Neural cell (in vitro differentiated cells): Measurements from ENCODE around the gene ARFGEF3. TPM values are rescaled to one million over a fixed set of nuclear protein-coding genes. Genes with fewer than 3 reads are reported as not detected.

Experiments used
- H2AFZ ChIP-seq: fragments of 200-600, 300-800 bp; sonication (generic), shearing (Covaris generic); 2 replicates; pipeline ENCODE4 v1.6.0; 2014; ENCODE audit warnings: low read depth, mild to moderate bottlenecking, antibody characterized with exemption, low read length, moderate library complexity
- H3F3A ChIP-seq: fragments of 200-600 bp; shearing (Covaris generic); 2 replicates; pipeline ENCODE4 v1.6.1; 2016; ENCODE audit warnings: mild to moderate bottlenecking, moderate library complexity, mixed read lengths, antibody characterized with exemption, low read length; ENCODE audit not compliant: insufficient read depth, poor library complexity, severe bottlenecking
- H3K27ac ChIP-seq: fragments of 200-600, 300-800 bp; sonication (generic), shearing (Covaris generic); 2 replicates; pipeline ENCODE4 v1.5.1; 2014; ENCODE audit warnings: mild to moderate bottlenecking, low read length, moderate library complexity
- H3K27me3 ChIP-seq: fragments of 300-800, 200-600 bp; sonication (generic), shearing (Covaris generic); 2 replicates; pipeline ENCODE4 v1.6.0; 2014; ENCODE audit warnings: mild to moderate bottlenecking, low read depth, low read length, moderate library complexity; ENCODE audit not compliant: insufficient read depth
- H3K36me3 ChIP-seq: fragments of 300-800, 200-600 bp; sonication (generic), shearing (Covaris generic); 2 replicates; pipeline ENCODE4 v1.5.1; 2014; ENCODE audit warnings: mild to moderate bottlenecking, antibody characterized with exemption, low read length, moderate library complexity; ENCODE audit not compliant: insufficient read depth
- H3K4me2 ChIP-seq: fragments of 300-800, 200-600 bp; sonication (generic), shearing (Covaris generic); 2 replicates; pipeline ENCODE4 v1.6.0; 2014; ENCODE audit warnings: mild to moderate bottlenecking, low read length
- H3K4me3 ChIP-seq: fragments of 300-800, 200-600 bp; sonication (generic), shearing (Covaris generic); 2 replicates; pipeline ENCODE4 v1.5.1; 2014; ENCODE audit warnings: mild to moderate bottlenecking, low read length, moderate library complexity
- H3K79me2 ChIP-seq: fragments of 200-600 bp; shearing (Covaris generic); replicated peaks from 2 replicates; pipeline ENCODE4 v1.6.0; 2014; ENCODE audit warnings: mild to moderate bottlenecking, low read length, moderate library complexity; ENCODE audit not compliant: insufficient read depth
- H3K9ac ChIP-seq: fragments of 300-800, 200-600 bp; sonication (generic), shearing (Covaris generic); 2 replicates; pipeline ENCODE4 v1.6.1; 2016; ENCODE audit warnings: mild to moderate bottlenecking, low read length, mixed read lengths
- H3K9me2 ChIP-seq: fragments of 200-600 bp; shearing (Covaris generic); 2 replicates; pipeline ENCODE4 v1.6.1; 2016; ENCODE audit warnings: mild to moderate bottlenecking, low read length, mixed read lengths; ENCODE audit not compliant: insufficient read depth
- H3K9me3 ChIP-seq: fragments of 200-600, 300-800 bp; sonication (generic), shearing (Covaris generic); 2 replicates; pipeline ENCODE4 v1.6.1; 2016; ENCODE audit warnings: mild to moderate bottlenecking, mixed run types, low read length, moderate library complexity, mixed read lengths
- H4K20me1 ChIP-seq: fragments of 200-600 bp; shearing (Covaris generic); 2 replicates; pipeline ENCODE4 v1.6.1; 2016; ENCODE audit warnings: mild to moderate bottlenecking, mixed run types; ENCODE audit not compliant: insufficient read depth
- CTCF ChIP-seq: fragments of 450-650 bp; IDR thresholded peaks from 2 replicates; pipeline ENCODE4 v1.5.1; 2014; ENCODE audit warnings: antibody characterized with exemption, mild to moderate bottlenecking, moderate library complexity; ENCODE audit not compliant: poor library complexity, severe bottlenecking
- EP300 ChIP-seq: fragments of 450-650 bp; conservative IDR thresholded peaks from 2 replicates; pipeline ENCODE4 v1.6.1; 2014; ENCODE audit warnings: antibody characterized with exemption, mild to moderate bottlenecking, moderate library complexity; ENCODE audit not compliant: poor library complexity, severe bottlenecking
- EZH2 ChIP-seq: fragments of 200-600, 300-800 bp; shearing (Covaris generic), sonication (generic); IDR thresholded peaks from 2 replicates; pipeline ENCODE4 v1.6.1; 2014; ENCODE audit warnings: antibody characterized with exemption, low read length, borderline replicate concordance, mild to moderate bottlenecking; ENCODE audit not compliant: insufficient read depth, poor library complexity, severe bottlenecking
- MXI1 ChIP-seq: fragments of 450-650 bp; conservative IDR thresholded peaks from 2 replicates; pipeline ENCODE4 v1.6.1; 2014; ENCODE audit warnings: antibody characterized with exemption, mild to moderate bottlenecking; ENCODE audit not compliant: poor library complexity, severe bottlenecking
- POLR2AphosphoS5 ChIP-seq: IDR thresholded peaks from 2 replicates; pipeline ENCODE4 v1.6.1; 2012
- RAD21 ChIP-seq: fragments of 450-650 bp; conservative IDR thresholded peaks from 2 replicates; pipeline ENCODE4 v1.6.1; 2014; ENCODE audit warnings: antibody characterized with exemption, mild to moderate bottlenecking, moderate library complexity
- REST ChIP-seq: IDR thresholded peaks from 2 replicates; pipeline ENCODE4 v1.6.1; 2012; ENCODE audit warnings: borderline replicate concordance
- SMC3 ChIP-seq: fragments of 450-650 bp; conservative IDR thresholded peaks from 2 replicates; pipeline ENCODE4 v1.6.1; 2014; ENCODE audit warnings: antibody characterized with exemption, mild to moderate bottlenecking, moderate library complexity; ENCODE audit not compliant: poor library complexity
- TAF1 ChIP-seq: IDR thresholded peaks from 2 replicates; pipeline ENCODE4 v1.6.1; 2012; ENCODE audit warnings: low read depth
- polyA plus RNA-seq: library from polyadenylated mRNA; depleted of rRNA; stranded (reverse); fragments of >200 nt; gene quantifications from 2 replicates; pipeline ENCODE4 v1.2.3, GENCODE V29; 2014

The ARFGEF3 gene
- polyA plus RNA-seq, 1 donor from 2014 or later, result 4.6 TPM

GRCh38 chr6:138341176-138341575 is 179.4 kb downstream of the ARFGEF3 start:
- no peak overlapping the region for H3K4me3 ChIP-seq
- no peak for TF ChIP-seq MXI1
- TF ChIP-seq REST, result no peak
- no peak for TF ChIP-seq EZH2
- TF ChIP-seq RAD21, result no peak
- no peak for TF ChIP-seq SMC3
- TF ChIP-seq POLR2AphosphoS5, result no peak
- no peak for TF ChIP-seq TAF1
- TF ChIP-seq CTCF, result no peak
- no peak for TF ChIP-seq EP300
- no peak overlapping the region for H3K27ac ChIP-seq
- H4K20me1 ChIP-seq, result no peaks in the 10 kb centered on the region
- no peak overlapping the region for H2AFZ ChIP-seq
- H3K9ac ChIP-seq, result no peak overlapping the region
- H3F3A ChIP-seq, result no peaks in the 10 kb centered on the region
- H3K9me3 ChIP-seq, result no peaks in the 10 kb centered on the region
- H3K4me2 ChIP-seq, result no peak overlapping the region
- no peaks in the 10 kb centered on the region for H3K79me2 ChIP-seq
- no peaks in the 10 kb centered on the region for H3K9me2 ChIP-seq
- H3K27me3 ChIP-seq, result no peaks in the 10 kb centered on the region
- peaks cover 3% of the 10 kb centered on the region for H3K36me3 ChIP-seq

- Histone ChIP-seq H3K9me3 (no peaks in the 10 kb centered on the region), H3K4me3 (no peak overlapping the region), H3K27me3 (no peaks in the 10 kb centered on the region), H3K9me2 (no peaks in the 10 kb centered on the region), H3K79me2 (no peaks in the 10 kb centered on the region), H2AFZ (no peak overlapping the region), H3K27ac (no peak overlapping the region), H3F3A (no peaks in the 10 kb centered on the region), H3K4me2 (no peak overlapping the region), H3K9ac (no peak overlapping the region), H4K20me1 (no peaks in the 10 kb centered on the region), H3K36me3 (no peaks in the 10 kb centered on the region)
- TF ChIP-seq EP300 (no peak), MXI1 (no peak), TAF1 (no peak), POLR2AphosphoS5 (no peak), SMC3 (no peak), RAD21 (no peak), EZH2 (no peak), REST (no peak), CTCF (no peak)
Observed at GRCh38 chr6:138343112-138343511, 181.4 kb downstream of the ARFGEF3 start.
